OCI-LY3 (cell line): Measurements from ENCODE around the gene TRIM51.

Experiments used
- H2AFZ ChIP-seq: fragments of 200-600, 300-600 bp; shearing (Covaris generic); 2 replicates; pipeline ENCODE4 v1.6.0; 2014; ENCODE audit warnings: antibody characterized with exemption, low read depth, low read length
- H3K27ac ChIP-seq: fragments of 200-600, 300-600 bp; sonication (generic); 2 replicates; pipeline ENCODE4 v1.5.1; 2014; ENCODE audit warnings: mild to moderate bottlenecking, low read length, moderate library complexity, mixed read lengths
- H3K27me3 ChIP-seq: fragments of 200-600, 300-600 bp; sonication (generic); 2 replicates; pipeline ENCODE4 v1.6.1; 2014; ENCODE audit warnings: low read depth, low read length, mixed read lengths
- H3K36me3 ChIP-seq: fragments of 200-600, 300-600 bp; sonication (generic); replicated peaks from 2 replicates; pipeline ENCODE3; 2014; ENCODE audit warnings: low read depth, low read length, mixed read lengths
- H3K4me1 ChIP-seq: fragments of 300-600, 200-600 bp; sonication (generic); 2 replicates; pipeline ENCODE4 v1.6.1; 2014; ENCODE audit warnings: low read length, mixed read lengths
- H3K4me2 ChIP-seq: fragments of 200-600, 300-600 bp; sonication (generic); 2 replicates; pipeline ENCODE4 v1.6.1; 2014; ENCODE audit warnings: low read length, mixed read lengths
- H3K4me3 ChIP-seq: fragments of 300-600, 200-600 bp; sonication (generic); 2 replicates; pipeline ENCODE4 v1.5.1; 2014; ENCODE audit warnings: antibody characterized with exemption, mild to moderate bottlenecking, low read length, moderate library complexity
- H3K79me2 ChIP-seq: fragments of 300-600, 200-600 bp; shearing (Covaris generic); 2 replicates; pipeline ENCODE4 v1.6.1; 2014; ENCODE audit warnings: mild to moderate bottlenecking, low read length, mixed read lengths
- H3K9ac ChIP-seq: fragments of 300-600, 200-600 bp; shearing (Covaris generic); 2 replicates; pipeline ENCODE4 v1.6.0; 2014; ENCODE audit warnings: mild to moderate bottlenecking, low read length, moderate library complexity
- H3K9me3 ChIP-seq: fragments of 200-600, 300-600 bp; shearing (Covaris generic); 2 replicates; pipeline ENCODE4 v1.6.1; 2014; ENCODE audit warnings: low read length, mixed read lengths; ENCODE audit not compliant: insufficient read depth
- H4K20me1 ChIP-seq: fragments of 200-600, 300-600 bp; sonication (generic); 2 replicates; pipeline ENCODE4 v1.6.1; 2016; ENCODE audit warnings: low read length, mixed read lengths; ENCODE audit not compliant: insufficient read depth
- CTCF ChIP-seq: fragments of 200-600, 300-600 bp; sonication (generic); IDR thresholded peaks from 2 replicates; pipeline ENCODE4 v1.5.1; 2014; ENCODE audit warnings: antibody characterized with exemption, low read length, low read depth
- EZH2phosphoT487 ChIP-seq: fragments of 200-600 bp; shearing (Covaris generic); IDR thresholded peaks from 2 replicates; pipeline ENCODE4 v1.6.1; 2018; ENCODE audit warnings: antibody characterized with exemption, mixed run types, low read depth

TRIM51 gene

DNA sequence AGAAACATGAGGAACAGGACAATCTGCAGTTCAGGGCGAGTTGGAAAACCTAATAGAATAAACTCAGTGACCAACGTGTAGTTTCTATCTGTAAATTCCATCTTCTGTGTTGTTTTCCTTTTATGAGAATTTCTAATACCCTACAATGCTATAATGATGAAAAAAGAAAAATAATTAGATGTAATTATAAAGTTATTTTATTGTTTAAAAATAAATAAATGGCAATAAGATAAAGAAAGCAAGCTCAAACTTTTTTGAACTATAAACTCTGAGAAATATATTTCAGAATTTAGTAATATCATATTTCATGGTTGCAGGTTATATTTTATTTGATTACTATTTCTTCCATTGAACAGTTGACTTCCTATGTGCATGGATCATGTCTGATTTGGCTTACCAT, 53.2 kb downstream of the TRIM51 start, which contains the start of gene OR5I1:
Gene OR5I1, minus strand, starts transcription at position 101 of the 400 bp plus-strand sequence. Its CDS starts 0 bp downstream, at position 101.
- Histone ChIP-seq H3K9ac (no peak within 1 kb of the TSS), H4K20me1 (no peaks in the 10 kb centered on the region), H3K79me2 (no peaks in the 10 kb centered on the region), H3K36me3 (peaks cover 2% of the 10 kb centered on the region), H3K4me1 (no peaks in the 10 kb centered on the region), H3K27ac (no peak within 1 kb of the TSS), H3K4me3 (no peak within 1 kb of the TSS), H3K4me2 (no peak within 1 kb of the TSS), H2AFZ (no peak within 1 kb of the TSS), H3K27me3 (no peaks in the 10 kb centered on the region), H3K9me3 (peaks cover 12% of the 10 kb centered on the region; the same call in 1 of the 2 replicates)
- TF ChIP-seq EZH2phosphoT487 (no peak), CTCF (no peak)
